Loucy (cell line): ENCODE measurements around the gene CEP126.

Experiments used
- H2AFZ ChIP-seq: fragments of 200-600 bp; sonication (generic); 2 replicates; pipeline ENCODE4 v1.6.0; 2016; ENCODE audit warnings: antibody characterized with exemption, mild to moderate bottlenecking, low read length, moderate library complexity
- H3F3A ChIP-seq: fragments of 200-600 bp; 2 replicates; pipeline ENCODE4 v1.6.0; 2016; ENCODE audit warnings: antibody characterized with exemption, low read depth, mild to moderate bottlenecking
- H3K27me3 ChIP-seq: fragments of 200-600 bp; sonication (generic); 2 replicates; pipeline ENCODE4 v1.6.1; 2014; ENCODE audit warnings: low read length, mild to moderate bottlenecking; ENCODE audit not compliant: insufficient read depth, poor library complexity, severe bottlenecking
- H3K36me3 ChIP-seq: fragments of 200-600 bp; sonication (generic); 2 replicates; pipeline ENCODE4 v1.6.1; 2016; ENCODE audit warnings: low read length; ENCODE audit not compliant: insufficient read depth
- H3K4me1 ChIP-seq: fragments of 200-600 bp; sonication (generic); 2 replicates; pipeline ENCODE4 v1.5.1; 2014; ENCODE audit warnings: low read length, mild to moderate bottlenecking; ENCODE audit not compliant: insufficient read depth, poor library complexity, severe bottlenecking
- H3K4me2 ChIP-seq: fragments of 200-600 bp; sonication (generic); 2 replicates; pipeline ENCODE4 v1.6.0; 2014; ENCODE audit warnings: antibody characterized with exemption, low read length, low read depth, mild to moderate bottlenecking; ENCODE audit not compliant: poor library complexity, severe bottlenecking
- H3K4me3 ChIP-seq: fragments of 200-600 bp; sonication (generic); 2 replicates; pipeline ENCODE4 v1.5.1; 2014; ENCODE audit warnings: low read length, mild to moderate bottlenecking, mixed read lengths; ENCODE audit not compliant: poor library complexity, severe bottlenecking
- H3K79me2 ChIP-seq: fragments of 200-600 bp; sonication (generic); 2 replicates; pipeline ENCODE4 v1.6.1; 2014; ENCODE audit warnings: low read length; ENCODE audit not compliant: insufficient read depth
- H3K9ac ChIP-seq: fragments of 200-600 bp; sonication (generic); 2 replicates; pipeline ENCODE4 v1.6.0; 2014; ENCODE audit warnings: mild to moderate bottlenecking, low read depth, low read length, moderate library complexity; ENCODE audit not compliant: poor library complexity, severe bottlenecking
- H3K9me2 ChIP-seq: fragments of 200-600 bp; sonication (generic); replicated peaks from 2 replicates; pipeline ENCODE4 v1.6.1; 2016; ENCODE audit warnings: low read depth, low read length, mixed read lengths
- H3K9me3 ChIP-seq: fragments of 200-600 bp; sonication (generic); 2 replicates; pipeline ENCODE4 v1.6.1; 2014; ENCODE audit warnings: mild to moderate bottlenecking, antibody characterized with exemption, low read length, low read depth; ENCODE audit not compliant: insufficient read depth
- H4K20me1 ChIP-seq: fragments of 200-600 bp; sonication (generic); 2 replicates; pipeline ENCODE4 v1.6.0; 2014; ENCODE audit warnings: antibody characterized with exemption, low read length, mild to moderate bottlenecking; ENCODE audit not compliant: insufficient read depth, poor library complexity, severe bottlenecking
- CTCF ChIP-seq: fragments of 200-600 bp; sonication (generic); conservative IDR thresholded peaks from 2 replicates; pipeline ENCODE4 v1.5.1; 2014; ENCODE audit warnings: mild to moderate bottlenecking, antibody characterized with exemption, low read length
- EZH2phosphoT487 ChIP-seq: fragments of 200-600 bp; IDR thresholded peaks from 2 replicates; pipeline ENCODE4 v1.6.1; 2018; ENCODE audit warnings: antibody characterized with exemption, mild to moderate bottlenecking, moderate library complexity, borderline replicate concordance

The CEP126 gene

GRCh38 chr11:101917226-101917625 is 2.4 kb downstream of the CEP126 start:
- Histone ChIP-seq H3F3A (no peaks in the 10 kb centered on the region), H4K20me1 (no peaks in the 10 kb centered on the region), H3K9me2 (no peaks in the 10 kb centered on the region), H3K4me2 (no peak overlapping the region), H3K9ac (no peak overlapping the region), H2AFZ (no peak overlapping the region), H3K9me3 (no peaks in the 10 kb centered on the region), H3K27me3 (no peaks in the 10 kb centered on the region), H3K4me3 (no peak overlapping the region), H3K4me1 (peaks cover 20% of the 10 kb centered on the region), H3K36me3 (no peaks in the 10 kb centered on the region), H3K79me2 (no peaks in the 10 kb centered on the region)
- TF ChIP-seq EZH2phosphoT487: no peak
- TF ChIP-seq CTCF: no peak

GRCh38 chr11:101920992-101921391 is 6.2 kb downstream of the CEP126 start:
- no peak overlapping the region for H3K9ac ChIP-seq

DNA sequence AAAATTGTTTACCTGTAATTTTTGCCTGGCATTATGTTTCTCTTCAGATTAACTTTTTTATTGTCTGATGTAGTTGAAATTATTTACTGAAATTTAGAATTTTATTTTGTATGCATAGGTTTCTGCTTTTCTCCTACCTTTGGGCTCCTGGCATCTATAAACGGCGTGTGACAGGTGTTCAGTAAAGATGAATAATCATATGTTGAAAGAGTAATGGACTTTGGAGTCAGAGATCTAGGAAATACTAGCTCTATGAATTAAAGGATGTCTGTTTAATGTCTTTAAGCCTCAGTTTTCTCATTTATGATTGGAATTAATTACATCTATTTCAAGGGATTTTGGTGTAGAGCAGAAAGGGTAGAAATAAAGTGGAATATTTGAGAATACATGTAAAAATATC is 8.7 kb downstream of the CEP126 start:
- Histone ChIP-seq H3K9ac (no peak overlapping the region), H3K9me3 (no peaks in the 10 kb centered on the region), H3K4me1 (no peaks in the 10 kb centered on the region), H2AFZ (no peak overlapping the region), H3K36me3 (no peaks in the 10 kb centered on the region), H3K4me2 (no peak overlapping the region), H3K4me3 (no peak overlapping the region), H3F3A (no peaks in the 10 kb centered on the region), H3K9me2 (no peaks in the 10 kb centered on the region), H4K20me1 (no peaks in the 10 kb centered on the region), H3K27me3 (no peaks in the 10 kb centered on the region), H3K79me2 (no peaks in the 10 kb centered on the region)
- TF ChIP-seq EZH2phosphoT487 (no peak), CTCF (no peak)

More at GRCh38 chr11:101920992-101921391, 6.2 kb downstream of the CEP126 start:
- H3K9me2 ChIP-seq: no peaks in the 10 kb centered on the region
- H2AFZ ChIP-seq: no peak overlapping the region
- TF ChIP-seq EZH2phosphoT487 (no peak), CTCF (no peak)
- no peaks in the 10 kb centered on the region for H4K20me1 ChIP-seq
- H3K4me1 ChIP-seq: peaks cover 7% of the 10 kb centered on the region
- H3K27me3 ChIP-seq: no peaks in the 10 kb centered on the region
- no peak overlapping the region for H3K4me3 ChIP-seq
- H3K36me3 ChIP-seq: no peaks in the 10 kb centered on the region
- H3F3A ChIP-seq: no peaks in the 10 kb centered on the region
- no peaks in the 10 kb centered on the region for H3K79me2 ChIP-seq
- no peaks in the 10 kb centered on the region for H3K9me3 ChIP-seq
- H3K4me2 ChIP-seq: no peak overlapping the region
